ENCODE measurements around the gene PAIP2B.
A peak's percentile ranks its signal among the peaks of the same experiment; 100 is the strongest.
"Not testable (repeated sequence)": the region's sequence is repeated elsewhere in the genome, so short reads cannot be mapped to it uniquely, and the experiment has no call there.

Gene PAIP2B

DNA sequence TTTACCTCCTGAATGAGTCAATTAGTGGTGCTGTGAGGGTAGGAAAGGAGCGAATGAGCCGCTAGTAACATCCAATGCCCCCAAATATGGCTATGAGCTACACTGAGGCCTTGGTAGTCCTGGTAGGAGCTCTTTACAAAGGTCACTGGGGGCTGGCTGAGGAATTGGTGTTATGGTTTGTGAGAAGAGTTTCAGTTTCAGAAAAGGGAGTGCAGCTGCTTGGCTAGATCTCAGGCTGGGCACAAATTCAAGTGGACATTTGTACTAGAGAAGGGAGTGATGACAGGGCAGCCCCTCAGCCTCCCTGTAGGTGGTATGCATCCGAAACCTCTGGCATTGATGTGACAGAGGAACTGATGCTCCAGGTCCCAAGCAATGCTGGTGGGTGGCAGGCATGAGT, 13.9 kb upstream of the PAIP2B start:
- peak; percentile 1 for DNase-seq (ENCODE audit: low read depth)
- no peak overlapping the region for H3K4me3 ChIP-seq (ENCODE audit: control insufficient read depth, low read depth, low read length)
- TF ChIP-seq, protein P1, sequence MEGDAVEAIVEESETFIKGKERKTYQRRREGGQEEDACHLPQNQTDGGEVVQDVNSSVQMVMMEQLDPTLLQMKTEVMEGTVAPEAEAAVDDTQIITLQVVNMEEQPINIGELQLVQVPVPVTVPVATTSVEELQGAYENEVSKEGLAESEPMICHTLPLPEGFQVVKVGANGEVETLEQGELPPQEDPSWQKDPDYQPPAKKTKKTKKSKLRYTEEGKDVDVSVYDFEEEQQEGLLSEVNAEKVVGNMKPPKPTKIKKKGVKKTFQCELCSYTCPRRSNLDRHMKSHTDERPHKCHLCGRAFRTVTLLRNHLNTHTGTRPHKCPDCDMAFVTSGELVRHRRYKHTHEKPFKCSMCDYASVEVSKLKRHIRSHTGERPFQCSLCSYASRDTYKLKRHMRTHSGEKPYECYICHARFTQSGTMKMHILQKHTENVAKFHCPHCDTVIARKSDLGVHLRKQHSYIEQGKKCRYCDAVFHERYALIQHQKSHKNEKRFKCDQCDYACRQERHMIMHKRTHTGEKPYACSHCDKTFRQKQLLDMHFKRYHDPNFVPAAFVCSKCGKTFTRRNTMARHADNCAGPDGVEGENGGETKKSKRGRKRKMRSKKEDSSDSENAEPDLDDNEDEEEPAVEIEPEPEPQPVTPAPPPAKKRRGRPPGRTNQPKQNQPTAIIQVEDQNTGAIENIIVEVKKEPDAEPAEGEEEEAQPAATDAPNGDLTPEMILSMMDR (conservative IDR thresholded peaks at IDR 0.05; ENCODE audit: control insufficient read depth, insufficient read depth, low read depth, low read length): no peak

DNA sequence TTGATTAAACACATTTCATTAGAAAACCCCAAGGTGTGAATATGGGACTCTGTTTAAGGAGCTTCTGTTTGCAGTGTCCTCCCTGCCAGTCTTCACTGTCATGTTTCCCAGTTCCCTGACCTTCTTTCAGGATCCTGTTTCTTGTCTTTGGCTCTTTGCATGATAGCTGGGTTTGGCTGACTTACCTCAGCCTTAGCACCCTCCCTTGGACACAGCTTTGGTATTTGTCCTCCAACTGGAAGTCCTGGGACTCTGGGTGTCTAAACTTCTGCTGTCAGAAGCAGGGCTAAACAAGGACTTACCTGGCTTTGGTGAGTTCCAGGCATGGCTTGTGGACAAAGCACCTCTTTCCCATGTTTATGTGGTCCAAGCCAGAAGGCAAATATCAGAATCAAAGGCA, 11.2 kb upstream of the PAIP2B start:
- no peak for DNase-seq (ENCODE audit: low read depth)
- TF ChIP-seq, protein P1 (conservative IDR thresholded peaks at IDR 0.05; ENCODE audit: control insufficient read depth, insufficient read depth, low read depth, low read length): no peak
- H3K4me3 ChIP-seq (ENCODE audit: control insufficient read depth, low read depth, low read length): no peak overlapping the region

DNA sequence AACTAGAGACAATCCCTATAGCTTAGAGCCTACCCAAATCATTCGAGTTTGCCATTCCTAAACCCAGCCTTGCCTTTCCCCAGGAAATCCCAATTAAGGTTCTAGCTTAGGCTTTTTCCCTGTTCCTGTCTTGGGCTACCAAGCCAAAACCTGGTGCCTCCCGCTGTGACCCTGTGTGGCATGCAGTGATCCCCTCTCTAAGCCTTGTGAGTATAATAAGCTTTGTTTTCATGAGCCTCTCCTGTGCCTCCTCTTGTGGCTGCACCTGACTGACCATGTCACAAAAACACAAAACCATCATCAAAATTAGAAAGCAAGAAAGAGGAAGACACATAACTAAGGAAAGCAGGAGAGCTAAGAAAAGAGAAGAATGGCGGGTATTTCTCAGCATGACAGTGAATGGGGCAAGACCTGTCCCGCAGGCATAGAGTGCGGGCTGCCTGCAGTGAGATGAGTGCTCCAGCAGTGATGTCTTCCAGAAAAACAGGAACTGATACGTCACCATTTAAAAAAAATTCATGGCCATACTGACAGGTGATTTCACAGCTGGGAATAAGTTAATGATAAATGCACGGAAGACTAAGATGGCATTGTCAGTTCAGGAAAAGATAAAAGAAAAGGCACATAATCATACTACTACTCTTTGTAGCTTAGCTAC, 9.2 kb upstream of the PAIP2B start:
- H3K4me3 ChIP-seq (ENCODE audit: control insufficient read depth, low read depth, low read length): no peak overlapping the region
- TF ChIP-seq, protein P1 (conservative IDR thresholded peaks at IDR 0.05; ENCODE audit: control insufficient read depth, insufficient read depth, low read depth, low read length): no peak
- DNase-seq (ENCODE audit: low read depth): no peak

DNA sequence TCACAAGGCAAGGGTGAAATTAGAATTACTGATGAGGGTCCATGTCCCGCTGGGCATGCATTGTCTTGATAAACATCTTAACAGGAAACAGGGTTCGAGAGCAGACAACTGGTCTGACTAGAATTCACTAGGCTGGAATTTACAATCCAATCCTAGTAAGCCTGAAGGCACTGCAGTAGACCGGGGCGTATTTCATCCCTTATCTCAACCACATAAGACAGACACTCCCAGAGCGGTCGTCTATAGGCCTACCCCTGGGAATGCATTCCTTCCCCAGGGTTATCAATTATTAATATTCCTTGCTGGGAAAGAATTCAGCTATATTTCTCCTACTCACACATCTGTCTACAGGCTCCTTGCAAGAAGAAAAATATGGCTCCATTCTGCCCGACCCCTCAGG, 6.2 kb upstream of the PAIP2B start:
- not testable (repeated sequence) for H3K4me3 ChIP-seq (ENCODE audit: control insufficient read depth, low read depth, low read length); DNase-seq (ENCODE audit: low read depth)

DNA sequence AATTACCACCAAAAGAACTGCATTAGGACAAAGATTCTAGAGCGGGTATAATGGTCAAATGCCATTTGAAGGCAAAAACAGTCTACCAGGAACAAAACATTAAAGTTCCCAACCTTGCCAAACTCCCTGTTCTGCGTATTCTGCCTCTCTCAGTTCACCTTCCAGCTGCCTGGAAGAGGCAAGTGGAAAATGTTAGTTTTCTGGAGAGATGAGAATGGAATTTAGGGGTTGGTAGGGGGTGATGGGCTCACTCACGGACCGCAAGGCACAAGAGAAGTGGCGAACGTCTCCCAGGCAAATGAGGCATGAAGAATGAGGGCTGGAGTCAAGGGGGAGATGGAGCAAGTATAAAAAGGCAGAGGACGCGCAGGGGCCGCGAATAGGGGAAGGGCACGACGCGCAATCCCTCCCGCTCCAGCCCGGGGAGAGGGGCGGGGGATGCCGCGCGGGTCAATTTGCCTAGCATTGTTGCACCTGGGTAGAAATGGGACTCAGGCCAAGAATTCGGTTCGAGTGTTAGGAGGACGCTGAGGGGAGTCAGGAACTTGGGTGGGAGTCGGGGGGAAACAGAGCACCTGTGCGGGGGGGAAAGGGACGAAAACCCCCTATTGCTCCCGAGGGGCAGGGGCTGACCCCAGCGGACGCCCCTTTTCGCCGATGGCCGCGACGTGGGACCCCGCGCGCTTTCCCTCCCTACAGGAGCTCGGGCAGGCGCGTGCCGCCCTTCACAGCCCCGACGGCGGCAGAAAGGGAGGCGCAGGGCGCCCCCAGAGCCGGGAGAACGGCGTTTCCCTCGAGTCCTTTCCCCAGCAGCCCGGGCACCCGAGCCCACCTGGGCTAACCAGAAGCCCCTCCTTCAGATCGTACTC, 573 bp downstream of the PAIP2B start:
- H3K4me3 ChIP-seq (ENCODE audit: control insufficient read depth, low read depth, low read length): peak overlapping the region; percentile 72
- DNase-seq (ENCODE audit: low read depth): no peak
- TF ChIP-seq, protein P1 (conservative IDR thresholded peaks at IDR 0.05; ENCODE audit: control insufficient read depth, insufficient read depth, low read depth, low read length): no peak

DNA sequence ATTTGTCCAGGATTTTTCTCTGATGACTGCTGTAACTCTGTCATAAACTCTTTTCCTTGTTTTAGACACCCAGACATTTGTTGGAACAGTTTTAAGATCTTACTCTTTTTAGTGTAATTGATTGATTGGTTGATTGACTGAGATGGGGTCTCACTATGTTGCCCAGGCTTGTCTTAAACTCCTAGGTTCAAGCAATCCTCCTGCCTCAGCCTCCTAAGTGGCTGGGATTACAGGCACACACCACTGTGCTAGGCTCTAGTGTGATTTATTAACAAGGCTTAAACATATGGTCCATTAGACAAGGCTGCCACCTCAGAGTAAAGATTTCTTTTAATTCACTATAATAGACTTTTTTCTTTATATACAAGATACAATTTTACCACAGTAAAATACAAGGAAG, 2.0 kb downstream of the PAIP2B start:
- H3K4me3 ChIP-seq (ENCODE audit: control insufficient read depth, low read depth, low read length): no peak overlapping the region
- no peak for DNase-seq (ENCODE audit: low read depth)
- TF ChIP-seq, protein P1 (conservative IDR thresholded peaks at IDR 0.05; ENCODE audit: control insufficient read depth, insufficient read depth, low read depth, low read length): no peak

DNA sequence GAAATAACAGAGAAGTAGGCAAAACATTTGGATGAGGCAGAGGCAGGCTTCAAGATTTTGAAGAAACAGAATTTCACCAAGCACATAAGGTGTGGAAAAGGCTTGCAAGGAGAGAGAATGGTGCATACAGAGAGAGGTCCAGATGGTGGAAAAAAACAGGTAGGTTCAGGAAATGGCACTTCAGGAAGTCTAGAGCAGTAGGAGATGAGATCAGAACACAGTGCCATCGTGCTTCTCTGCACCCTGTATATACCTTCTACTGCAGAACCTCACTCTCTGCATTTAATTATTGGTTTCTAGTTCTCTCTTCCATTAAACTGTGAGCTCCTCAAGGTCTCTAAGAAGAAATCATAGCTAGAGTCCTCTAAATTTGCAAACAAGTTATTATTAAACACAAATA, 2.4 kb downstream of the PAIP2B start:
- no peak overlapping the region for H3K4me3 ChIP-seq (ENCODE audit: control insufficient read depth, low read depth, low read length)
- TF ChIP-seq, protein P1 (conservative IDR thresholded peaks at IDR 0.05; ENCODE audit: control insufficient read depth, insufficient read depth, low read depth, low read length): no peak
- DNase-seq (ENCODE audit: low read depth): no peak

Data from fibroblast of mammary gland (primary cell).